G401 (cell line): ENCODE data around the gene AUNIP. TPM values are rescaled to one million over a fixed set of nuclear protein-coding genes. Genes with fewer than 3 reads are reported as not detected.
A peak's percentile ranks its signal among the peaks of the same experiment; 100 is the strongest.

Experiments used
- DNase-seq: peaks from one replicate; pipeline ENCODE4 v3.0.0-alpha.2; 2015; ENCODE audit warnings: low spot score
- in situ Hi-C: cut with HindIII; loops from 2 replicates; pipeline ENCODE4 v1.10.0; 2016; ENCODE audit warnings: low sequenced_read_pairs, mixed read lengths
- total RNA-seq: library from RNA; depleted of rRNA; stranded (reverse); fragments of >200 nt; shearing (Covaris generic); gene quantifications from 2 replicates; pipeline ENCODE4 v1.2.3, GENCODE V29; 2014

Gene AUNIP
- total RNA-seq, 1 experiment from 2014 or later = 28.9 TPM

- in situ Hi-C loops = no loop called here
- DNase-seq = no peak
These were observed 55.9 kb downstream of the AUNIP start for GRCh38 chr1:25803368-25803767.

- DNase-seq = peak; percentile 63
- in situ Hi-C loops = no loop called here
These were observed 56.3 kb downstream of the AUNIP start for GRCh38 chr1:25802915-25803314.

GRCh38 chr1:25800703-25801377 is 58.4 kb downstream of the AUNIP start:
- peak; percentile 67 for DNase-seq
- in situ Hi-C loops = no loop called here

GRCh38 chr1:25799935-25800702 is 59.1 kb downstream of the AUNIP start, which contains the start of gene SELENON:
SELENON (plus strand) TSS chr1:25800193; CDS start chr1:25800231, 38 bp downstream.
- DNase-seq = peak; percentile 37
- in situ Hi-C loops = no loop called here

- no peak for DNase-seq
These were observed 59.8 kb downstream of the AUNIP start for GRCh38 chr1:25799352-25799934.

GRCh38 chr1:25798666-25799351 is 60.4 kb downstream of the AUNIP start:
- in situ Hi-C loops = no loop called here
- no peak for DNase-seq

More at GRCh38 chr1:25799352-25799934, 59.8 kb downstream of the AUNIP start:
- in situ Hi-C loops = no loop called here

- in situ Hi-C loops = no loop called here
These were observed 61.3 kb downstream of the AUNIP start for GRCh38 chr1:25797939-25798338.

GRCh38 chr1:25796811-25797458 is 62.3 kb downstream of the AUNIP start:
- in situ Hi-C loops = no loop called here
- DNase-seq = peak; percentile 79

More at GRCh38 chr1:25797939-25798338, 61.3 kb downstream of the AUNIP start:
- no peak for DNase-seq

GRCh38 chr1:25795946-25796810 is 63.1 kb downstream of the AUNIP start:
- in situ Hi-C loops = no loop called here
- peak; percentile 68 for DNase-seq

GRCh38 chr1:25795211-25795610 is 64.0 kb downstream of the AUNIP start:
- in situ Hi-C loops = no loop called here
- DNase-seq = no peak

GRCh38 chr1:25794325-25794724 is 64.9 kb downstream of the AUNIP start:
- DNase-seq = no peak
- in situ Hi-C loops = no loop called here

GRCh38 chr1:25793585-25794170 is 65.6 kb downstream of the AUNIP start:
- in situ Hi-C loops = no loop called here
- peak; percentile 72 for DNase-seq

- DNase-seq = no peak
- in situ Hi-C loops = no loop called here
These were observed 67.1 kb downstream of the AUNIP start for GRCh38 chr1:25792115-25792514.

- in situ Hi-C loops = no loop called here
- DNase-seq = no peak
These were observed 68.8 kb downstream of the AUNIP start for GRCh38 chr1:25790472-25790871.

GRCh38 chr1:25787760-25788166 is 71.5 kb downstream of the AUNIP start:
- in situ Hi-C loops = no loop called here
- no peak for DNase-seq

- in situ Hi-C loops = no loop called here
These were observed 72.1 kb downstream of the AUNIP start for GRCh38 chr1:25786887-25787759.

More at GRCh38 chr1:25786887-25787759, 72.1 kb downstream of the AUNIP start:
- no peak for DNase-seq
